Skeletal muscle cell (primary cell): ENCODE measurements around the gene TRIM46.
A peak's percentile ranks its signal among the peaks of the same experiment; 100 is the strongest.
"Not testable (repeated sequence)": the region's sequence is repeated elsewhere in the genome, so short reads cannot be mapped to it uniquely, and the experiment has no call there.

ENCODE experiments used
- DNase-seq: peaks from one replicate; pipeline ENCODE4 v3.0.0-alpha.2; 2010; ENCODE audit warnings: low read depth
- H3K4me3 ChIP-seq: 2 replicates; pipeline ENCODE4 v1.5.1; 2011; ENCODE audit warnings: low read depth, mild to moderate bottlenecking, control low read depth, low read length, moderate library complexity

The TRIM46 gene

DNA sequence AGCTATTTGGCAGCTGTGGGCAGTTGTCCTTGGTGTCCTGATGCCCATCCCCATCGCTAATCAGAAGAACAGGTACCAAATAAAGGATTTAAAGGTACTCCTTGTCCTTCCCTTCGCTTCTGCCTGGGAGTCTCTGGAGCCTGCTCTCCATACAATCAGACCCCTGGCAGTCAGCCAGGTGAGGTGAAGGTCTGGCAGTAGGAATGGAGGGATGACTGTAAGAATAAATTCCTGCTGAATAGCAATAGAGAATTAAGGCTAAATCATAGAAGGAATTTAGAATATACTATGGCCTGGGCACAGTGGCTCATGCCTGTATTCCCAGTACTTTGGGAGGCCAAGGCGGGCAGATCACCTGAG lies 24.9 kb downstream of the TRIM46 start:
- DNase-seq, result no peak
- no peak overlapping the region for H3K4me3 ChIP-seq

DNA sequence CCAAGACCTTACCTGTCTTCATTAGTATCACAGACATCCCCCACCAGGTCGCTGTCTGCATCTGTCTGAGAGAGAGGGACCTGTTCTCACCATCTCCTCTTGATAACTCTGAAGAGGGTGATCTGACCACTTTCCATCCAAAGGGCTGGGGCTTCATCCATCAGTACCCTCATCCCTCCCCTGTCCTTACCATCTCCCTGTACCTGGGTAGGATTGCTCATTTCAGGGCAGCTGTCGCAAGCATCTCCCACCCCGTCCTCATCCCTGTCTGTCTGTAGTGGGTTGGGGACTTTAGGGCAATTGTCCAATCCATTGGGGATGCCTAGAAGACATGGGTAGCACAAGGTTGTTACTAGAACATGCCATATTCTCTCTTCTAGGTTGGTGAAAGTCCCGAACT lies 26.1 kb downstream of the TRIM46 start:
- no peak overlapping the region for H3K4me3 ChIP-seq

DNA sequence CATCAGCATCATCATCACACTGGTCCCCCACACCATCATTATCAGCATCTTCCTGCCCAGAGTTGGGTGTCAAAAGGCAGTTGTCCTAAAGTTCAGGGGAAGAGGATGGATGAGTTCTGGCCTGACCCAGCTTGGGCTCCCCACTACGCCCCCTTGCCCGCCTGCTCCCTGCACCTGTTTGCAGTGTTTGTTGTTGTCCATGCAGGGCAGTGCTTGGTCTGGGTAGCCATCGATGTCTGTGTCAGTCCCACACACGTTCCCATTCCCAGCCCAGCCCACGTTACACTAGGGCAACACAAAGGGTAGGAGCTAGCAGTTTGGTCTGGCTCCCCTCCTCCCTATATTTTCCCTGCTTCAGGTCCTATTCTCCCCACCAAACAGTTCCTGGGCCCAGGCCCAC lies 27.3 kb downstream of the TRIM46 start:
- no peak for DNase-seq
- H3K4me3 ChIP-seq, result no peak overlapping the region

More for the DNA sequence above, 26.1 kb downstream of the TRIM46 start:
- DNase-seq, result no peak

DNA sequence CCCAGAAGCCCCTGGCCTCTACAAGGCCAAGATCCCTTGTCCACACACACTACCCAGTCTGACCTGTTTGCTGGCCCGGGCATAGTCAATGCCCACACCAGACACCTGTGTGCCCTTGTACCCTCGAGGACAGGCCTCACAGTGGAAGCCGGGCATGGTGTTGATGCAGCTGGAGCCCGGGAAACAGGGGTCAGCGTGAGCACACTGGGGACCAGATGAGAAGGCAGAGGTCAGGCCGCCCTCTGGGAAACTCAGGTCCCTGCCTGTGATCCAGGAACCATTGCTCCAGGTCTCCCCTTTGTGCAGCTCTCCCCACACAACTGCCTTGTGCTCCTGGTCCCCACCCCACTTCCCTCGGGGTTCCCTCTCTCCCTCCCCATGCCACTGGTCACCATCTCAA lies 28.5 kb downstream of the TRIM46 start:
- no peak overlapping the region for H3K4me3 ChIP-seq

DNA sequence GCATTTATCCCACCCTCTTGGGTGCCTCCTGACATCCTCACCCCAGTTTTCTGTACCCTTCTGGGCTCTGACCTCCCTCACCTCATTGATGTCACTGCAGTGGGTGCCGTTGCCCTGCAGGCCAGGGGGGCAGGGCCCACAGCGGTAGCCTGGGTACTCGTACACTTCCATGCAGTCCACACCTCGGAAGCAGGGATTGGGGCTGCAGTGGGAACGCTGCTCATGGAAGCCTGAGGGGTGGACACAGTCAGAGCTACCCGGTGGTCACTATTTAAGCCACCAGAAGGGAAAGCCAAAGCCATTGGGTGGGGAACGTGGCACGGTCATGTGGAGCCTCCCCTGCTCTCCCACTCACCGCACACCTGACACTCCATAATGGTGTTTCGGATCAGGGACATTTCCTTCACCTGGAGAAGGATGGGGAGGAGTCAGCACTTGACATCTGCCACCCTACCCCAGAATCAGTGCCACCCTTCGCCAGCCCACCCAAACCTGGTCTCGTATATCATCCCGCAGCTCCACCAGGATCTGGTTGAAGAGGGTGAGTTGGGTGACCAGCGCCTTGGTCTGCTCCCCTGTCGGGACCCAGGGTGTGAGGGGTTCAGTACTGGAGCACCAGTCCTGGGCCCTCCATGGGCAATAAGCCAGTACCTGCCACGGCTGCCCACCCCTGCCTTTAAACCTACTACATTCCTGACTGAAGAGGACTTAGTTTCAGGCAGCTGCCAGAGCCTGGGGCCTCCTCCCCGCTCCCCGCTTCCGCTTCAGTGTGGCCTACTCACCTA lies 29.3 kb downstream of the TRIM46 start:
- no peak overlapping the region for H3K4me3 ChIP-seq
- no peak for DNase-seq

More for the DNA sequence above, 28.5 kb downstream of the TRIM46 start:
- DNase-seq, result no peak

DNA sequence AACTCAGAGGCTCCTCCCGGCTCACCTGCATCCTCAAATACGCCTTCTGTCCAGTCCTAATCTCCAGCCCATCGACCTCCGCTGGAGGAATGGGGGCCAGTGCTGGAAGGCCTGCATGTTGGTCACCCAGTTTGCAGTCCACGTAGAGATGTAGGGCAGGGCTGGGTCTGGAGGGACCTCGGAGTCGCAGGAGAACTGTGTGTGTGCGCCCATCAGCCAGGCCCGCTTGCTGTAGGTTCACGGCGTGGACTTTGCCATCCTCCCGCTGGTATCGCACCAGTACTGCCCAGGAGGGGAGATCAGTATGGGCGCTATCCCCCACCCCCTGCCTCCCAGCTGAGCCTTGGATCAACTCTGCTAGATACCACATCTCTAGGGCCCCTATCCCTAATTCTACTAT lies 31.4 kb downstream of the TRIM46 start:
- H3K4me3 ChIP-seq, result no peak overlapping the region

DNA sequence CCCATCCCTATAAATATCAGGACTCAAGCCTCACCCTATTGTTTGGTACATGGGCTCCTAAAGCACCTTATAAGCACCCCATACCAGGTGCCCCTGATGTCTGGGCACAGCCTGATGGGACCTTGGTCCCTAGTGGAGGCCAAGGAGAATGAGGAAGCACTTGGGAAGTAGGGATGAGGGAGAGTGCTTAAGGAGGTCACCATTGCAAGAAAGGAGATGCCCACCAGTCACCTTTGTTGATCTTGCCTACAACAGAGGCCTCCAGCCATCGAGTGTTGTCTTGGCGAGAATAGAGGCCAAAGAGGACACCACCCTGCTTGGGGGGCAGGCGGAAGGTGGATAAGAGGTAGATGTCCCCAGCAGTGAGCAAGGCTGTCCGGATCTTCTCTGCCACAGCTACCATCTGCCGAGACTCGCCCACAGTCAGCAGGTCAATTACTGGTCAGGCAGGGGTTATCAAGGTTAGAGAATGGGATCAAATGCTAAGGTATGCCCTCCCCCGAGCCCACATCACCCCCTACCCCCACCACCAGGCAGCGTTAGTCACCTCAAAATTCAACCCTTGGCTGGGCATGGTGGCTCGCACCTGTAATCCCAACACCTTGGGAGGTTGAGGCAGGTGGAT lies 32.4 kb downstream of the TRIM46 start:
- DNase-seq, result no peak
- no peak overlapping the region for H3K4me3 ChIP-seq

More for the DNA sequence above, 31.4 kb downstream of the TRIM46 start:
- DNase-seq, result no peak

DNA sequence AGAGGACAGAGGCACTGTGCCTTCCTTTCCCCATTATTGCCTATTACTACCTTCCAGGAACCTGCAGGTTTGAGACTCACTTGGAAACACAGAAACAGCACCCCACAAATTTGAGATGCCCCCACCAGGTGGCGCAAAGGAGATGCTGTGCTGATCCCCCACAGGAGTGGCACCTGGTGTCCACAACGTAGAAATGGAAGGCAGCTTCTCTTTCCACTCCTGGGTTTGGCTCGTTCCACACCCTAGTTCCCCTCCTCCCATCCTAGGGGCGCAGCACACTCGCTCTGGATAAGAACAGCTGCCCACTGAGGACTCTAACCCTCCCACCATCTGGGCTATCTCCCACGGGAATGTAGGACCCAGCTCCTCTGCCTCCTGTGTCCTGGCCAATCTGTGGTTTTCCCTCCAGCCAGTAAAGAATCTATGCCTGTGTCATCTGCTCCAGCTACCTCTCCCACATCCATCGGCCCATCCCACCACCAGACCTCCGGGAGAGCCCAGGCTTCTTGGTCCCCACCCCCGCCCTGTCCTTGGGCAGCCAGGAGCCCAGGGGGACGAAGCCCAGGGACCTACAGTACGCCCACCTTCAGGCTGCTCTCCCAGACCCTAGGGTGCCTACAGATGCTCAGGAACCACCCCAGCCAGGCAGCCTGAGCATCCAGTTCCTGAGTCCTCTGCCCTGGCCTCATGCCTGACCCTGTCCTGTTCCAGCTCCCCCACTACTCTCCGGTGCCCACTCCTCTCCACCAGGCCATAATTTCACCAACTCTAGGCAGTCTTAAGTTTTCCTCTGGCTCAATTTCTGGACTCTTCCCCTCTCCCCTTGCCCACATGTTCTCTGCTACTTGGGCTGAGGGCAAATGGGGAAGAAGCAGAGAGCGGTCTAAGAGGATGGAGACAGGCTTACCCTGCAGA lies 33.5 kb downstream of the TRIM46 start:
- no peak for DNase-seq
- H3K4me3 ChIP-seq, result peak overlapping the region; percentile 89

DNA sequence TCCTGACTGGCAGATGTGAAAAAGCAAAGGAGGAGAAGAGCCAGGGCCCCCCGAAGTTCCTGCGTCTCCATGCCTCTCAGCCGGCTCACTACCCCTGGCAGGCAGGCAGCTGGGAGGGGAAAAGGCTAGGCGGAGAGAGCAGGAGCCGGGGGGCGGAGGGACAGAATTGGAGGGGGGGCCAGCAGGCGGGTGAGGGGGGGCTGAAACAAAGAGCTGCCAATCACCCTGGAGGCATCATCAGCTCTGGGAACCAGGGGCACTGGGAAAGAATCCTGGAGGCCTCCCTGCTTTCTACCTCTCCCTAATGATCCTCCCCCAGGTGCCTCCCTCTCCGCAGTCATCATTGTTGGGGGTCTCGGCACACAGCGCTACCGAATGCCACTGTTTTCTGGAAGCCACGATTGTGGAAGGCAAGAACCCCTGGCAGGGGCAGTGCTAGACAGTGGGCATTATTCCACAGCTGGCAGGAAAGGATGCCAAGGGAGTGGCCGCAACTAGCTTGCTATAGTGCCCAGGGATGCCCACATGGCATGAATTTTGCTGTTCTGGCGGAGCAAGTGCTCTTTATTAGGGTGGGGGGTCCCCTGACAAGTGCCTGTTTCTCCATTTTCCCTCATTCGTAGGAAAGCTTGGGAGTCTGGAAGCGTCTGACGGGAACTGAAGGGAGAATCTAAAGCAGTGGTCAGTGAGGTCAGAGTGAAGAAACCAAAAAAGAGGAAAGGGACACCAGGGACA lies 34.3 kb downstream of the TRIM46 start, which contains the start of gene THBS3:
Gene THBS3 (minus strand): TSS at position 92 of the 735 bp plus-strand sequence. CDS start 21 bp downstream, at position 71.
- H3K4me3 ChIP-seq, result peak within 1 kb of the TSS; percentile 89
- no peak for DNase-seq

DNA sequence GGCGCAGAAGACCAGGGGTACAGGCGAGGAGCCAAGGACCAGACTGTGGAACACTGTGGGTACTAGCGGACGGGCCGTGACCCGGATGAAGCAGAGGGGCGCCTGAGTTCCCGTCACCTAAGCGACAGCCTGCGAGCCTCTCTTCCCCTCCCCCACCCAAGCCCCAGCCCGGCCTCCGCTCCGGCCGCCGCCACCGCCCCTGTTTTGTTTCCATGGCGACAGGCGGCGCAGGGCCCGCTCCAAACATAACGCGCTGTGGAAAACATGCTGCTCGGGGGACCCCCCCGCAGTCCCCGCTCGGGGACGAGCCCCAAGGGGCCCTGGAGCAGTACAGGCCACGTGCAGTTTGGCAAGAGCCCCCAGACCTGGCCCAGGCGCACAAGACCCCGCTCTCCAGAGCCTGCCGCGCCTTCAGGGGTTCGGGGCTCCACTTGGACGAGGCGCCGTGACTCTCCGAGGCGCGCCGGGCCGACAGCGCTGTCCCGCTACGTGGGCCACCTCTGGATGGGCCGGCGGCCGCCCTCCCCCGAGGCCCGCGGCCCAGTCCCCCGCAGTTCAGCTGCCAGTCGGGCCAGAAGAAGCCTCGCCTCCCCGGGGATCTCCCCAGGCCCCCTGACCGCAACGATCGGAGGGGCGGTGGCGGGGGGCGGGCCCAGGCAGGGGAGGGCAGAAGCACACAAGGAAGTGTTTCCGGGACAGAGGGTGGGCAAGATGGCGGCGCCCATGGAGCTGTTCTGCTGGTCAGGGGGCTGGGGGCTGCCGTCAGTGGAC lies 35.1 kb downstream of the TRIM46 start, which contains the start of gene MTX1:
Gene MTX1 (plus strand): TSS at position 155 of the 771 bp plus-strand sequence. CDS start 110 bp downstream, at position 265.
- DNase-seq, result peak; percentile 46
- peak within 1 kb of the TSS; percentile 89 for H3K4me3 ChIP-seq

DNA sequence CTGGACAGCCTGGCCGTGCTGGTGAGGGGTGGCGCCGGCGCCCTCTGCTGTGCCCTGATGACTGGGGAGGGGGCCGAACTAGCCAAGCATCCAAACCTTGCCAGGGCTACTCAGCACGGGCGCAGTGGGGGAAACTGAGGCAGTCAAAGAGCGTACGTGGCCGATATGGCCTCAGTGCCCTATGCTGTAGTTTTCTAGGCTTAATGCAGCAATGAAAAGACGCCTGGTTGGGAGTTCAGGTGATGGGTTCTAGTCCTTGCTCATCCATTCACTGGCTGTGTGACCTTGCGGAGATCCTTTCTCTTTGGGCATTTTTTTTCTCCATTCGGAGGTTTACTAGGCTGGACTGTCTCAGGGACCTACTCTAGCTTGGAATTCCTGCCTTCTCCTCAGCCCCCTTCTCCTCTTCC lies 35.7 kb downstream of the TRIM46 start:
- no peak for DNase-seq

DNA sequence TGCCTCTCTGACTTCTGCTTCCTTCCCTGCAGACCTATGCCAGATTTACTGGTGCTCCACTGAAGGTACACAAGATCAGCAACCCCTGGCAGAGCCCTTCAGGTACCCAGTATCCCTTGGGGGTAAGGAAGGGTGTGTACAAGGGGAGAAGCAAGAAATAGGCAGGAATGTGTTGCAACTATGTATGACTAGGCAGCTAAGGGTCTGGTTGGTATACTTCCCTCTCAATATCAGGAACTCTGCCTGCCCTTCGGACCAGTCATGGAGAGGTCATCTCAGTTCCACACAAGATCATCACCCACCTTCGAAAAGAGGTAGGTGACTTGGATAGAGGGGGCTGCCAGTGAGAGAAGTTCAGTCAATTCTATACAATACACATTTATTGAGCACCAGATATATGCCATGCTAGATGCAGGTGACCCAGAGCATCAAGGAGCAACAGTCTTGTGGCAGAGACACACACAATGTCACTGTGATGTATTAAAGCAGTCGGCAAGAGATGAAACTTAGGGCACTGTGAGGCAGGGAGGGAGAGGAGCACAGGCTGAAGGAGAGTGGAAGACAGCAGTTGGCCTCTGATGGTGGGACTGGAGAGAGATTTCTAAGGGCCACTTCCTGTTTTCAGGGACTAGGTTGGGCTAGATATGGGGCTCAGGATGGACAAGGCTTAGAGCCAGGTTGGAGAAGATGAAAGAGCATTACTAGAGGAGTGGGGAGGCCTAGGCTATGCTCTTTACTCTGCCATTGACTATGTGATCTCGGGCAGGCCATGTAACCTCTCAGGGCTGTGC lies 36.9 kb downstream of the TRIM46 start:
- no peak overlapping the region for H3K4me3 ChIP-seq
- DNase-seq, result no peak

More for the DNA sequence above, 35.7 kb downstream of the TRIM46 start:
- H3K4me3 ChIP-seq, result peak overlapping the region; percentile 89

DNA sequence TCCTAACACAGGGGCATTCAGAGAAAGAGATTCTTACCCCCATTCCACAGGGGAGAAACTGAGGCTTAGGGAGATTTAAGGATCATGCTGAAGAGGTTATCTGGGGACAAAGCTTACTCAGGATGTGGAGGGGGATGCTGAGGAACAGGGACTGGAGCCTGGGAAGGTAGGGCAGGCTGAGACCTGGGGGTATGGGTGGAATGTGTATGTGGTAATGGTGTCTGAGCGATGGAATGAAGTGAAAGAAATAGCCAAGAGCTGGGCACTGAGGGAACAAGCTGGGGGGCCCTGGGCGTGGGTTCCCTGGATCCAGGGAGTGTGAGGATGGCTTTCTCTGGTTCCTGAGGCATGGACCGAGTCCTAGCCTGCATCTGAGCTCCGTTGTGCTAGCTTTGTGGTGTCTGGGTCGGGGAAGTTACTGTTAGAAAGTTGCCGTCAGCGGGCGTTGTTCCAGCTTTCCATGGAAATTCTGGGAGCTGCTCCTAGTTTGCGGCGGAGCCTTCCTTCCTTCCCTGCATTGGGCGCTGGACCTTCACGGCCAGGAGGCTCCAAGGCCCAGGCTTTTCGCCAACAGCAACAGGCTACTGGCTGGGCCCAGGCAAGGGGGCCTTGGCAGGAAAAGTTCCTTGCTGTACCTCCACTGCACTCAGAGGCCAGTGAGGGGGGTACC lies 37.9 kb downstream of the TRIM46 start:
- not testable (repeated sequence) for H3K4me3 ChIP-seq, DNase-seq

DNA sequence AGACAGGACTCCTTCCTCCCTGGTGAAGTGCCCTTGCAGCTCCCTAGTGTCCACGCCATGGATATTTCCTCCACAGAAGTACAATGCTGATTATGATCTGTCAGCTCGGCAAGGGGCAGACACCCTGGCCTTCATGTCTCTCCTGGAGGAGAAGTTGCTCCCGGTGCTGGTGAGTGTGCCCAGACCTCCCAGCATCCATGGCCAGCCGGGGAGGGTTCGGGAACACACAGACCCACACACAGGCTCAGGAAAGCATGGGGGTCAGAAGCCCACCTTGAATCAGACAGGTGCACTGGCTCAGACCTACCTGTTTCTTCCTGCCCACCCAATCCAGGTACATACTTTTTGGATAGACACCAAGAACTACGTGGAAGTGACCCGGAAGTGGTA lies 38.4 kb downstream of the TRIM46 start:
- not testable (repeated sequence) for DNase-seq, H3K4me3 ChIP-seq

DNA sequence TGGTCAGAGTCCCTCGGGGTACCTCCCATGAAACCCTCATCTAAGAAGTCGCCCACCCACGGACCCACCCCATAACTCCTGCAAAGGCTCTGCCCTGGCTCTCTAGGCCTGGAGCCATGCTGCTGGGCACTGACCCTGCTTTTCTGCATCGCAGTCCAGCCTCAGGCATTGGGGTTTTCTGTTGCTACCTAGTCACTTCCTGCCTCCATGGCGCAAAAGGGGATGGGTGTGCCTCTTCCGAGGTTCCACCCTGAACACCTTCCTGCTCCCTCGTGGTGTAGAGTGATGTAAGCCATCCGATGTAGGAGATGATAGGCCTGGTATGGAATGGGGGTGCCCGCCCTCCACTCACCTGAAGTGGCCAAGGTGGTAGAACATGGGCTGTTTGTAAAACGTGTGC lies 41.1 kb downstream of the TRIM46 start:
- not testable (repeated sequence) for DNase-seq, H3K4me3 ChIP-seq

DNA sequence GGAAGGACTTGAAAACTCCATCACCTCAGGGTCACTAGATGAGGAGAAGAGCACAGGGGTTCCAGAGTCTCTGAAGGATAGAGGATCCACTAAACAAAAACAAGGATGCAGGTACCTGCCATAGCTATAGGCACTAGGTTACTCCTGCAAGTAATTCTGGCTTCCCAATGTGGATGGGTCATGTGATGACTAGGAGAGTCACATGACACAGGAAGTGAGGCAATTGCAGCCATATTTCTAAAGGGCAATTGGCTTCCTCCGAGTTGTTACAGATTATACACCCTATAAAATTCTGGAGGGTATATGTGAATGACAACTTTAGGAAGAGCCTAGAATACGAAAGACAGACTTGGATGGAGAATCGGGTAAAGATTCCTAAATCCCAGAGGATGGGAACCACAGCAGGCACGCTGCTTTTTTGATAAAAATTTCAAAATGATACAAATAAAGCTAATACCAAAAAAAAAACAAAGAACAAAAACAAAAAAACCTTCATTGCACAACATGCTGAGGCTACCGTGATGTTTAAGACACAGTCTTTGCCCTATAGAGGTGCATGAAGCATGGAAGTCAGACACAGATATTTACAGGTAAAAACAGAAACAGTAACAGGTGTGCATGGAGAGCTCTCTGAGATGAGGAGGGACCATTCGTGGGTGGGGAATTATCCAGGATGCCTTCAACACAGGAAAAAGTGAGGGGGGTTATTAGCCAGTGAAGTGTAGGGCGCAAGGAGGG lies 45.4 kb downstream of the TRIM46 start:
- peak overlapping the region; percentile 15 for H3K4me3 ChIP-seq
- DNase-seq, result no peak
